GM18526 (cell line): ENCODE results near the gene HEPHL1.

ENCODE experiments used
- POLR2A ChIP-seq: IDR thresholded peaks from 3 replicates; pipeline ENCODE4 v1.6.1; 2011; ENCODE audit not compliant: insufficient read length; ENCODE audit errors: extremely low read depth

HEPHL1 gene

GRCh38 chr11:94104734-94105133, 83.6 kb downstream of the HEPHL1 start:
- TF ChIP-seq POLR2A: no peak

GRCh38 chr11:94106716-94107115, 85.6 kb downstream of the HEPHL1 start:
- no peak for TF ChIP-seq POLR2A

- no peak for TF ChIP-seq POLR2A
These were observed 86.2 kb downstream of the HEPHL1 start for GRCh38 chr11:94107363-94107762.

- no peak for TF ChIP-seq POLR2A
These were observed 90.1 kb downstream of the HEPHL1 start for GRCh38 chr11:94111241-94111640.

GRCh38 chr11:94111660-94112059, 90.5 kb downstream of the HEPHL1 start:
- no peak for TF ChIP-seq POLR2A

GRCh38 chr11:94112206-94112953, 91.2 kb downstream of the HEPHL1 start:
- TF ChIP-seq POLR2A: no peak

- TF ChIP-seq POLR2A: no peak
These were observed 96.0 kb downstream of the HEPHL1 start for GRCh38 chr11:94117197-94117574.

GRCh38 chr11:94117871-94118270, 96.7 kb downstream of the HEPHL1 start:
- TF ChIP-seq POLR2A: no peak

- TF ChIP-seq POLR2A: no peak
These were observed 99.8 kb downstream of the HEPHL1 start for GRCh38 chr11:94120946-94121345.

- TF ChIP-seq POLR2A: no peak
These were observed 104.4 kb downstream of the HEPHL1 start for GRCh38 chr11:94125407-94126115.

- TF ChIP-seq POLR2A: no peak
These were observed 106.5 kb downstream of the HEPHL1 start for GRCh38 chr11:94127638-94128037.

GRCh38 chr11:94128291-94128745, 107.2 kb downstream of the HEPHL1 start:
- TF ChIP-seq POLR2A: no peak

- peak; percentile 65 for TF ChIP-seq POLR2A
These were observed 107.8 kb downstream of the HEPHL1 start, which contains the start of gene PANX1 for GRCh38 chr11:94128746-94129511. PANX1 (plus strand) TSS chr11:94128841; CDS start chr11:94129313, 472 bp downstream.

- no peak for TF ChIP-seq POLR2A
These were observed 108.6 kb downstream of the HEPHL1 start for GRCh38 chr11:94129512-94130297.
